ENCODE results near the gene PARVA.

Gene PARVA

DNA sequence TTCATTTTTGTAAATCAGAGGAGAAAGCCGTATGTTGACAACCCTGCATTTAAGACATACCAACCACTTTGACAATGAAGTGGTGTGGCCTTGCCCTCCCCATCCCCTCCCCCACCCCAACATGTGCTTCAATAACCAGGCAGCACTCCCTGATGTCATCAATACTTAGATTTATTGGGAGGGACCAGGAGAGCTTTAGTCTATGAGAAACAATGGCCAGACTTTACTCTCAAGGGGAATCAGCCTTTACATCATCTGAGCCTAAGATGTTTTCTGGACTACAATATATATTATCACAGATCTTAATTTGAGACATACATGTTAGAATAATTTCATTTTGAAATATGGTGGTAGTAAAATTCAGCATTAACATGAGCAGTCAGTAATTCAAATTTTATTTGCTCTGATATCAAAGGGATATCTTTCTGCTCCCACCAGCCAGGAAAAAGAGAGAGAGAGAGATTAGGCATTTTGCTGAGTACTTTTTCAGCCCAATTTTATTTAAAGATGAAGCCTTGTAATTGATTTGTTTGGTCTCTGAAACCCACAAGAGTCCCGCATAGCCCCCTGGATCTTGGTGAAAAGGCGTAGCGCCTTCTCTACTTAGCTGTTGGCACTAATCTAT lies 38.1 kb downstream of the PARVA start:
- no peak overlapping the region for H2AFZ ChIP-seq (ENCODE audit: low read depth, low read length)
- no peaks in the 10 kb centered on the region for H3K4me1 ChIP-seq (ENCODE audit: insufficient read depth, low read length)
- H3K36me3 ChIP-seq (ENCODE audit: insufficient read depth, low read length): no peaks in the 10 kb centered on the region
- H3K4me3 ChIP-seq (ENCODE audit: low read length): no peak overlapping the region
- no peaks in the 10 kb centered on the region for H3K9me3 ChIP-seq (ENCODE audit: low read length)
- H3K27me3 ChIP-seq (ENCODE audit: insufficient read depth, low read length): no peaks in the 10 kb centered on the region

DNA sequence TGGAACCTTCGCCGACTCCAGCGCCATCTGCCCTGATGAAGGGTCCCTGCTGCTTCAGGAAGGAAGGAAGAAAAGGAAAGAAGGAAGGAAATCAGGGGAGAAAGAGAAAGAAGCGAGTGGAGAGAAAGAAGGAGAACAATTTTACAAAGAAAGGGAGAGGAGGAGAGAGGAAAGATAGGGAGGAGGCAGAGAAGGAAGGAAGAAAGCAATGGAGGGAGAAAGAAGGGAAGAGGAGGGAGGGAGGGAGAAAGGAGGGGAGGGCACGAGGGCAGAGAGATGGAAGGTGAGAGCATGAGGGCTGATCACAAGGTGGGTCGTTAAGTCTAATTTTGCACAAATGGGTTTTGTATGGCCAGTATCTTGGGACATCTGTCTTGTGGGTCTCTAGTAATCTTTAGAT lies 39.2 kb downstream of the PARVA start:
- H2AFZ ChIP-seq (ENCODE audit: low read depth, low read length): no peak overlapping the region
- H3K36me3 ChIP-seq (ENCODE audit: insufficient read depth, low read length): no peaks in the 10 kb centered on the region
- no peaks in the 10 kb centered on the region for H3K27me3 ChIP-seq (ENCODE audit: insufficient read depth, low read length)
- no peaks in the 10 kb centered on the region for H3K4me1 ChIP-seq (ENCODE audit: insufficient read depth, low read length)
- H3K9me3 ChIP-seq (ENCODE audit: low read length): no peaks in the 10 kb centered on the region
- H3K4me3 ChIP-seq (ENCODE audit: low read length): no peak overlapping the region

DNA sequence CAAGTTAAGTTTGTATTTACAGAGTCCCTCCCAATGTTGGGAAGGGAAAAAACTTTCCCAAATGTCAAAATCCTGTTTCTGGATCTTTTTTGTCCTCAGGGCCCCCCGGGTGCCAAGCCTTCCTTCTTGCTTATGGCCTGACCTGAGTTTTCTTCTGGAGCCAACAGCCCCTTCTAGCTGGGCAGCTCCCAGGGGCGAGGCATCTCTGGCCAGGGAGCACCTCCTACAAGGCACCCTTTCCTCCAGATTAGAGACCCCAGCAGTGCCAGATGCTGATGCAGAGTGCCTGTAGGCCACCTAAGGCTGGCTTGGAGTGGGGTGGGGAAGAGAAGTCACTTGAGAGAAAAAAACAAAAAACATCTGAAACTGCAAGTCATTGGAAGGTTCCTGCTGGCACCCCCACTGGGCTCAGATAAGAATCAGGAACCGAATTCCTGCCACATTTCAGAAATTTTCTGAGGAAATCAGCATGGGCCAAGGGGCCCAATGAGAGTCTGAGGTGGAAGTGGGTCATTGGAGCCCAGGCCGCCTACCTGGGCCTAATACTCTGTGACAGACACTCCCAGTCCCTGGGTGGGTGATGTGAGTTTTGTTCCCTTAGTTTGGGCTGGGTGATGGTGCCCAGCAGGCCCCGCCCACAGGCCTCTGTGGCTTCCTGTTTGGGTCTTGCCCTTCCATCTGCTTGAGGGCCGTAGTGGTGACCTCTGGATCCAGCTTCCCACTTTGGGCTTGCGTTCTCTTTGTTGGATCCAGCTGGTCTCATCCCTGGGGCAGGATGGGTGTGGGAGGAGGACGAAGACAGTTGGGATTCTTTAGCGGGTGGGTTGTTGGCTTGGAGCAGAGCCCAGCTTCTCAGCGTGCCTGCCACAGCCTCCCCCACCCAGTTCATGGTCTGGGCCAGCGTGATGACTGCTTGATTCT lies 40.6 kb downstream of the PARVA start:
- H2AFZ ChIP-seq (ENCODE audit: low read depth, low read length): no peak overlapping the region
- no peaks in the 10 kb centered on the region for H3K4me1 ChIP-seq (ENCODE audit: insufficient read depth, low read length)
- H3K9me3 ChIP-seq (ENCODE audit: low read length): no peaks in the 10 kb centered on the region
- H3K36me3 ChIP-seq (ENCODE audit: insufficient read depth, low read length): no peaks in the 10 kb centered on the region
- no peak overlapping the region for H3K4me3 ChIP-seq (ENCODE audit: low read length)
- no peaks in the 10 kb centered on the region for H3K27me3 ChIP-seq (ENCODE audit: insufficient read depth, low read length)

DNA sequence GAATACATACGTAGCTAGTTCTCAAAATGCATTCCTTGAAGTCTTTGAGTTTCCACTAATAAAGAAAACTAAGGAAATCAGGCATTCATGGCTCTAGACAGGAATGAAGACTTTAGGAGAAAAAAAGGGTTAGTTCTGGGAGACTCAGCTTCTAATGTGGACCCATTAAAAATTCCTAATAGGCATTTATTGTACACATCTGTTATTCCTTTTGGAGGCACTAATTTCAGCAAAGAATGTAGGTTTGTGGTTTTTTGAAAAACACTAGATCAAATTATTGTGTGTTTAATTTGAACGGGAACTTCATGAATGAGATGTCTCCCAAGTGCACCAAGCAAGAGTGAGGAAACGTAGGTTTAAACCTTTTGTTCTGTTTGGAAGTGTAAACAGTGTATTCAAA lies 42.7 kb downstream of the PARVA start:
- no peaks in the 10 kb centered on the region for H3K36me3 ChIP-seq (ENCODE audit: insufficient read depth, low read length)
- no peak overlapping the region for H2AFZ ChIP-seq (ENCODE audit: low read depth, low read length)
- no peak overlapping the region for H3K4me3 ChIP-seq (ENCODE audit: low read length)
- H3K4me1 ChIP-seq (ENCODE audit: insufficient read depth, low read length): no peaks in the 10 kb centered on the region
- no peaks in the 10 kb centered on the region for H3K9me3 ChIP-seq (ENCODE audit: low read length)
- H3K27me3 ChIP-seq (ENCODE audit: insufficient read depth, low read length): no peaks in the 10 kb centered on the region

DNA sequence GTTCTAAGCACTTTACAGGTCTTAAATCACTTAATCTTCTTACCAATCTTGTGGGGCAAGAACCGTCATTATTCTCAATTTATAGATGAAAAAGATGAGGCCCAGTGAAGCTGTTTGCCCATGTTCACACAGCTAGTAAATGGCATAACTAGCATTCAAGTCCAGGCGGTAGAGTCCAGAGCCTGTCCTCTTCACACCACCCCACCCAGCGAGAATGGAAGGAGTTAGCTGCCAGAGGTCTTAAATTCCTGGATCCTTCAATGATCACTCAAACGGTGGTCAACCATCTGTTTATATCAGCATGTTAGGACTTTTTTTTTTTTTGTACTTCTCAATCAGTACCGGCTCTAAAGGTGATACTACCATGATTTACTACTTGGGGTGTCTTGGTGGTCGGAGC lies 43.3 kb downstream of the PARVA start:
- H3K9me3 ChIP-seq (ENCODE audit: low read length): no peaks in the 10 kb centered on the region
- no peaks in the 10 kb centered on the region for H3K4me1 ChIP-seq (ENCODE audit: insufficient read depth, low read length)
- no peak overlapping the region for H2AFZ ChIP-seq (ENCODE audit: low read depth, low read length)
- H3K36me3 ChIP-seq (ENCODE audit: insufficient read depth, low read length): no peaks in the 10 kb centered on the region
- H3K4me3 ChIP-seq (ENCODE audit: low read length): no peak overlapping the region
- no peaks in the 10 kb centered on the region for H3K27me3 ChIP-seq (ENCODE audit: insufficient read depth, low read length)

DNA sequence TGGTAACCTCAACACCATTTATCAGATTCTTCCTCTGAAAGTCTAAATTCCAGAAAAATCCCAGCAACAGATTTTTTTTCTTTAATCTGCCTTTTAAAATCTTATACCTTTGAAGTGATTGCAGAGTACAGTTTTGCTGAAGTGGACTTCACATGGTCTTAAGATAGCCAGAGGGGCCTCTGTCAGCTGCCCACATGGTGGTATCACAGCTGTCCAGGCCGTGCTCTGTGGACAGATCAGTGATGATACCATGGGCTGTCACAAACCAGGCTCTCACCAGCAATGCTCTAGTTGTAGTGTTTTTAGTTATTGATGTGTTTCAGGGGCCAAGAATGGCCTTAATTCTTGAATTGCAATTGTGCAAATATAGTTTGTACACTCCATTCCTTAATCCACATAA lies 44.0 kb downstream of the PARVA start:
- Histone ChIP-seq H2AFZ (ENCODE audit: low read depth, low read length) (no peak overlapping the region), H3K36me3 (ENCODE audit: insufficient read depth, low read length) (no peaks in the 10 kb centered on the region), H3K9me3 (ENCODE audit: low read length) (no peaks in the 10 kb centered on the region), H3K4me3 (ENCODE audit: low read length) (no peak overlapping the region), H3K4me1 (ENCODE audit: insufficient read depth, low read length) (no peaks in the 10 kb centered on the region), H3K27me3 (ENCODE audit: insufficient read depth, low read length) (no peaks in the 10 kb centered on the region)

DNA sequence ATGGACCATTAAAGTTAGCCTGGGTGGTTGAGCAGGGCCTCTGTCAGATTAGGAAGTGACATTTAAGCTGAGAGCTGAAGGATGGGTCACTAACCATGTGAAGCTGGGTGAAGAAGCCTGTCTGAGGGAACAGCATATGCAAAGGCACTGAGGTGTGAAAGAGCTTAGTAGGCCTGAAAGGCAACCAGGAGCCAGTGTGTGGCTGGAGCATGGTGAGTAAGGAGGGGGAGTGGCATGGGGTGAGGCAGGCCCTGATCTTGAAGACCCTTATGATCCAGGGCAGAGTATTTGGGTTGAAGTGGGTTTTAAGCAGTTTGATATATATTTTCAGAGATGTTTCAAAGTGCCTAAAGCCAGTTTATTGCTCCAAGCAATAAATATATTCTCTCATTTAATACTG lies 48.8 kb downstream of the PARVA start:
- H3K36me3 ChIP-seq (ENCODE audit: insufficient read depth, low read length): no peaks in the 10 kb centered on the region
- H2AFZ ChIP-seq (ENCODE audit: low read depth, low read length): no peak overlapping the region
- H3K9me3 ChIP-seq (ENCODE audit: low read length): no peaks in the 10 kb centered on the region
- no peak overlapping the region for H3K4me3 ChIP-seq (ENCODE audit: low read length)
- H3K27me3 ChIP-seq (ENCODE audit: insufficient read depth, low read length): no peaks in the 10 kb centered on the region
- H3K4me1 ChIP-seq (ENCODE audit: insufficient read depth, low read length): no peaks in the 10 kb centered on the region

DNA sequence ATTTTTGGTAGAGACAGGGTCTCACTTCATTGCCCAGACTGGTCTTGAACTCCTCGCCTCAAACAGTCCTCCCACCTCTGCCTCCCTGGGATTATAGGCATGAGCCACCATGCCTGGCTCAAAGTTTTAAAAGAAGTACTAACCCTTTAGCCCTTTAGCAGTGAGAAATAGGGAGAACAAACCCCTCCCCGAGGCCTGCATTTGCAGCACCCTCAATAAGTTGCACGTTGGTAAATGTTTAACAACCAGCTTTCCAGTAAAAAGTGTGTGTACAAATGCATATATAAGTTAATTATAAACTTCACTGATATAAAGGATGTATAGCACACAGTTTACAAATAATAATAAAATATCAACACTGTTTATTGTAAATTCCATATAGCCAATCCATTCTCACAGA lies 51.8 kb downstream of the PARVA start:
- no peaks in the 10 kb centered on the region for H3K4me1 ChIP-seq (ENCODE audit: insufficient read depth, low read length)
- no peak overlapping the region for H3K4me3 ChIP-seq (ENCODE audit: low read length)

DNA sequence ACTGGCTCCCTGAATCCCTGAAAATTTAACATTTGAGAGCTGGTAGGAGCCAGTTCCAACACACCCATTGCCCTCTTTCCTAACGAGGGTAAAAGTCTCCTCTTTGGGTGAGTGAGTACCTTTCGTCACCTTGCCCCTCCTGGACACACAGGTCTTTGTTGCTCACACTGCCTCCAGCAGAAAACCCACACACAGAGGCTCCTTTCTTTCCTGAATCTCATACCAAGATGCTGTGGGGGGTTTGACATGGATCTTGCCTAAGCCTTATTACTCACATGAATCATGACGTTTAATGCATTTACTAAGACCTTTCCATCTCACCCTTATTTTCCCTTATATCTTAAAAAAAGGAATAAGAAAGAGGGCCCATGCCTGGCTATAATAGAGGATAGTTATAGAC lies 53.0 kb downstream of the PARVA start:
- H3K4me1 ChIP-seq (ENCODE audit: insufficient read depth, low read length): no peaks in the 10 kb centered on the region
- no peak overlapping the region for H3K4me3 ChIP-seq (ENCODE audit: low read length)
- no peak overlapping the region for H2AFZ ChIP-seq (ENCODE audit: low read depth, low read length)
- H3K36me3 ChIP-seq (ENCODE audit: insufficient read depth, low read length): no peaks in the 10 kb centered on the region
- H3K27me3 ChIP-seq (ENCODE audit: insufficient read depth, low read length): no peaks in the 10 kb centered on the region
- no peaks in the 10 kb centered on the region for H3K9me3 ChIP-seq (ENCODE audit: low read length)

More for the DNA sequence above, 51.8 kb downstream of the PARVA start:
- H2AFZ ChIP-seq (ENCODE audit: low read depth, low read length): no peak overlapping the region
- no peaks in the 10 kb centered on the region for H3K36me3 ChIP-seq (ENCODE audit: insufficient read depth, low read length)
- no peaks in the 10 kb centered on the region for H3K9me3 ChIP-seq (ENCODE audit: low read length)
- H3K27me3 ChIP-seq (ENCODE audit: insufficient read depth, low read length): no peaks in the 10 kb centered on the region

DNA sequence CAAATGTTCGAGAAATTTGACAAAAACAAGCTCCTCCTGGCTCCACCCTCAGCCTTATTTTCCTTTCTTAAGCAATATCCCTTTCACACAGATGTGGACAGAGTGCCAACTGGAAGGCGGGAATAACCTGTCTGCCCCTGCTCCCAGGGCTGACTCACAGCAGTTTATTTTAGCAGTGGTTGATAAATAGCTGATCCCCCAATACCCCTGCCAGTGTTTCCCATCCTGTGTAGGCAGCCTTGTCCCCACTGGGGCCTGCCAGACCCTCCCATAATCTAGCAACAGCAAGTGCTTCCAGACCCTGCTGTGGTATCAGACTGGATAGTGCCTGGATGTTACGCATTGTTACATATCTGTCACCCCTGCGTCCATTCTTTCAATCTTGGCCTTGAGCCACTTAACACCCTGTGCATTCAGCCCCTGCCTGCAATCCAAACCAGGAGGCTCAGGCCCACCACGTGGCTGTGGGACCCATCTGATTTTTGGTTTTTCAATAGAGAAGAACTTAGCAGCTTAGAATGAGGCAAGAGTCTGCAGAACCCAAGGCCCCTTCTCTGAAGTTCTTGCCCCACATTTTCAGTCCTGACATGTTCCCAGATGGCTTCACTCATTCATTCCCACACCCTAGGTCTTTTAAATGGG lies 53.7 kb downstream of the PARVA start:
- Histone ChIP-seq H3K36me3 (ENCODE audit: insufficient read depth, low read length) (no peaks in the 10 kb centered on the region), H3K4me1 (ENCODE audit: insufficient read depth, low read length) (no peaks in the 10 kb centered on the region), H2AFZ (ENCODE audit: low read depth, low read length) (no peak overlapping the region), H3K9me3 (ENCODE audit: low read length) (no peaks in the 10 kb centered on the region), H3K27me3 (ENCODE audit: insufficient read depth, low read length) (no peaks in the 10 kb centered on the region), H3K4me3 (ENCODE audit: low read length) (no peak overlapping the region)

DNA sequence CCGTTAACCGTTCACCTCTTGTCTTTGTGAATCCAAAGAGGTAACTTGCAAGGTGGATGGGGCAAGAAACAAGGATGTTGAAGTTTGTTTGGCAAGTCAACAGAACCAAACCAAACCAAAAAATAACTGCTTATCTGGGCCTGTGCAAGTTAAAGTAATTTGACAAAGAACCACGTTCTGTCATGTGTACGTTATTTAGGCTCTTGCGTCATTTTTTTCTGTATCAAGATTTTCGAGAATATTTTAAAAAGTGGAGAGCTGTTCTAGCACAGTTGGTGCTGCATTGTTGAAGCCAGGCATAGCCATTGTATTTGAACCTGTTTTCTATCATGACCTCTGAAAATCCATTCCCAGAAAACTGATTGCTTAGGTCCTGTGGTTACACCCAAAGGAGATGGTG lies 55.1 kb downstream of the PARVA start:
- Histone ChIP-seq H2AFZ (ENCODE audit: low read depth, low read length) (no peak overlapping the region), H3K9me3 (ENCODE audit: low read length) (no peaks in the 10 kb centered on the region), H3K27me3 (ENCODE audit: insufficient read depth, low read length) (no peaks in the 10 kb centered on the region), H3K4me1 (ENCODE audit: insufficient read depth, low read length) (no peaks in the 10 kb centered on the region), H3K36me3 (ENCODE audit: insufficient read depth, low read length) (no peaks in the 10 kb centered on the region), H3K4me3 (ENCODE audit: low read length) (no peak overlapping the region)

DNA sequence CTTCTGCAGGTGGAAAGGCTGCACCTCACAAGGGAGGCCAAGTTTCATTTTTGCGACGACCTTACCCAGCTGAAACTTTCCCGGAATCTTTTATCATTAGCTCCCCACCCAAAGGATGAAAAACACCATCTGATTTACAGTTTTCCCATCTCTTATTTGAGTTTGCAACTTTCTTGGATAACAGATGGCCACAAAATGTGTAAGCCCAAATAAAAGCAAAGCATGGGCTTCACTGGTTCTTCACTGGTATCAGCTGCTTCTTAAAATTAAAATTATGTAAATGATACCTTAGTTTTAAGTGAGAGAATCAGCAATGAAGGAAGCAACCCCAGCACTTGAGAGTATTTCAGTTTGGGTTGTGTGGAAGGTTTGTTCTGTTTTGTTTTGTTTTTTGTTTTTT lies 55.8 kb downstream of the PARVA start:
- Histone ChIP-seq H2AFZ (ENCODE audit: low read depth, low read length) (no peak overlapping the region), H3K9me3 (ENCODE audit: low read length) (no peaks in the 10 kb centered on the region), H3K27me3 (ENCODE audit: insufficient read depth, low read length) (no peaks in the 10 kb centered on the region), H3K4me1 (ENCODE audit: insufficient read depth, low read length) (no peaks in the 10 kb centered on the region), H3K4me3 (ENCODE audit: low read length) (no peak overlapping the region), H3K36me3 (ENCODE audit: insufficient read depth, low read length) (no peaks in the 10 kb centered on the region)

DNA sequence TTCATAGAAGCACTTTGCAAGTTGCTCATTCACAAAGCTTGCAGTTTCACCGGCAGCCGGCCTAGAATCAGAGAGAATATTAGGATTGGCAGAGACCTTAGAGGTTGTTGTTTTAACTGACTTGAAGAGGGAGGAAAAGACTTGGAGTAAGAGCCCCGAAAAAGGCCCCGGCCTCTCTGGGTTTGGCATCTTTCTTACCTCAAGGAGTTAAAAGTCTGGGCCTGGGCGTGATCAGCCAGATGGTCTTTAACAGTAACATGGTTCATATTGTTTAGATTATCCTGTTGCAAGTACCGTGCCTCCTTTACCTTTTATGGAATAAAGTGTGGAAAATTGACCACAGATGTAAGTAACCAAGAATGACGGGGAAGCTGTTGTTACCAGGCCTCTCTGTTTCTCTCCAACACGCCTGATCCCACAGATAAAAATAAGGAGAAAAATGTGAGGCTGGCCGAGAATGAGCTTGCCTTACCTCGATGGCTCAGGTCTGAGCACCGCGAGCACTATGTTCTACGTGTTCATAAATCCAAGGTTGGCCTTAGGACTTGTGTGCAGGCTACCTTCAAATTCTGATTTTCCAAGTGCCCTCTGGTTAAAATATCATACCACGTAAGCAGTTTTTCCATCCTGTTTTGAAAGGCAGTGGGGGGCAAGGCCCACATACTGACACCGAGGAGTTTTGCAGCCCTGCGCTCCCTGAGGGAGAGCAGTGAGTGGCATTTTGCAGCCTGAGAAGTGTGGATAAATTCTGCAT lies 56.4 kb downstream of the PARVA start:
- no peak overlapping the region for H2AFZ ChIP-seq (ENCODE audit: low read depth, low read length)
- H3K27me3 ChIP-seq (ENCODE audit: insufficient read depth, low read length): no peaks in the 10 kb centered on the region
- H3K4me1 ChIP-seq (ENCODE audit: insufficient read depth, low read length): no peaks in the 10 kb centered on the region
- no peaks in the 10 kb centered on the region for H3K36me3 ChIP-seq (ENCODE audit: insufficient read depth, low read length)
- no peaks in the 10 kb centered on the region for H3K9me3 ChIP-seq (ENCODE audit: low read length)
- H3K4me3 ChIP-seq (ENCODE audit: low read length): no peak overlapping the region
